GM18520 (cell line): Measurements from ENCODE around the gene TMC1.

Experiments used
- ATAC-seq: cut with Tn5 transposase; IDR thresholded peaks from one replicate; pipeline ENCODE4 v1.9.1; 2021; ENCODE audit not compliant: unreplicated experiment

TMC1 gene

DNA sequence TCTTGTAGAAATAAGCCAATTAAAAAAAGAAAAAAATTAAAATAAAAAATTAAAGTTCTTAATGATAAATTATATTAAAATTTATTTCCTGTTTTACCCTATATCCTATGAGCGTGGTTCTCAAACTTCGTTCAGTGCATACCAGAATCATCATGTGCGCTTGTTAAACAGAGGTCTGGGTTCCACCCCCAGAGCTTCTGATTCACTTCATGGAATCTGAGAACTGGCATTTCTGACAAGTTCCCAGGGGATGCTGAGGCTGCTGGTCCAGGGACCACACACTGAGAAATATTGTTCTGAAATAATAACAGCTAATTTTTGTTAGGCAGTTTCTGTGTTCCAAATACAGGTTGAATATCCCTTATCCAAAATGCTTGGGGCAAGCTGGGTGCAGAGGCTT lies 79.3 kb downstream of the TMC1 start:
- ATAC-seq: no peak

DNA sequence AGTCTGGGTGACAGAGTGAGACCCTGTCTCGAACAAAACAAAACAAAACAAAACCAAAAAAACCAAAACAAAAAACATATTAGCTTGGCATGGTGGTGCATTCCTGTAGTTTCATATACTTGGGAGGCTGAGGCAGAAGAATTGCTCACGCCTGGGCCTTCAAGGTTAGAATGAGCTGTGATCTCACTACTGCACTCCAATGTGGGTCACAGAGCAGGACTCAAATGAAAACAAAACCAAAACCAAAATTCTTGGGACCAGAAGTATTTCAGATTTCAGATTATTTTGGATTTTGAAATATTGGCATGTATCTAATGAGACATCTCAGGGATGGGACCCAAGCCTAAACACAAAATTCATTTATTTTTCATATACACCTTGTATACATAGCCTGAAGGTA lies 80.2 kb downstream of the TMC1 start:
- no peak for ATAC-seq

DNA sequence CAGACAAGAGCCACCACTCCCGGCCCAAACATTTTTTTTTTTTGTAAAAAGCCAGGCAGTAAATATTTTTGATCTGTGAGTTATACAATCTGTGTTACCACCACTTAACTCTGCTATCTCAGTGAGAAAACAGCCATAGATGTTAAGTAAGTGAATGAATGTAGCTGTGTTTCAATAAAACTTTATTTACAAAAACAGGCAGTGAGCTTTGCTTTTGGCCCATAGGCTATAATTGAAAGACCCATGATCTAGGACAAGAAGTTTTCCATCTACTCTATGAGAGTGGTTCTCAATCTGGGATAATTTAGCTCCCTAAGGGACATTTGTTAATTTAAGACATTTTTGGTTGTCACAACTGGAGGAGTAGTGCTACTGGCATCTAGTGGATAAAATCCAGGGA lies 91.0 kb downstream of the TMC1 start:
- no peak for ATAC-seq

DNA sequence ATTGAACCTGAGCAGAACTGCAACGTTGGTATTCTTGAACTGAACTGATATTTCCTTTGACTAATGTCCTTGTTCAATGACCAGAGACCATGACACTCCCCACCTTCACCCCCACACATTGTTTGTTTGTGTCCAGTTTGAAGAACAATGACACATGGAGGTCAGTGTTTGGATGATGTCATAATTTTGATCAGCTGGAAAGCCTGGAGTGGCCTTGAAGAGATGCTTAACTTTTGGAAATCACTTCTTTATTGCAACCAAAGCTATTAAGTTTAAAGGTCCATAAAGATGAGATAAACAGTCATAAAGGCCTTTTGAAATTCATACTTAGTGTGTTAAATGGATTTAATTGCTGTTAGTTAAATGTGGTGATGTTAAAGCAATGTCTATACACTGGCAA lies 92.7 kb downstream of the TMC1 start:
- no peak for ATAC-seq

DNA sequence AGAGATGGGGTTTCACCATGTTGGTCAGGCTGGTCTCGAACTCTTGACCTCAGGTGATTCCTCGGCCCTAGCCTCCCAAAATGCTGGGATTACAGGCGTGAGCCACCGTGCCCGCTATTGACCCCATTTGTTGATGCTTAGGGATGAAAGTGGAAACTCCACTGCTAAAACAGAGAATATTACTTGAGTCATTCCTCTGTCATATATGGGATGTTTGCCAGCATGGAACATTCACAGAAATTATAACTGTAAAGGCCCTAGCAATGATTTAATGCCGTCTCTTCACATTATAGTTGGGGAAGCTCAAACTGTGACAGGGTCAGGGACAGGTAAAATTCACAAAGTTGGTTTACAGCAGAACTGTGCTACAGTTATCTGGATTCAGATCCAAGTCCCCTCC lies 94.5 kb downstream of the TMC1 start:
- ATAC-seq: no peak

DNA sequence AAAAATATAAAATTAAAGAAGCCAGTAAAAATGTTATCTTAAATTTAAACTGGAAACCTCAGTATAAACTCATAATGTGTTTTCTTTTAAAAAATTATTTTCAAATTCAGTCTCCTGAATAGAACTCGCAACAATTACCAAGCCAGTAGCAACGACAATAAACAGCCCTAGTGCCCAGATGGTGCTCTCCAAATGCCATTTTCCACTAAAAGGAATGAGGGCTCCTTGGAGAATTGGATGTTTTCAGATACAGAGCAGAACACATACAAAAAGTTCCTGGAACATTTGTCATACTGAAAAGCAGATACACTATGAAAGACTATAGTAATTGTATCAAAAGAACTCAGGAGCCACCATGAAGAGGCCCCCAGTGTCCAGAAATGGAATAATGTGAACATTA lies 97.4 kb downstream of the TMC1 start:
- no peak for ATAC-seq

DNA sequence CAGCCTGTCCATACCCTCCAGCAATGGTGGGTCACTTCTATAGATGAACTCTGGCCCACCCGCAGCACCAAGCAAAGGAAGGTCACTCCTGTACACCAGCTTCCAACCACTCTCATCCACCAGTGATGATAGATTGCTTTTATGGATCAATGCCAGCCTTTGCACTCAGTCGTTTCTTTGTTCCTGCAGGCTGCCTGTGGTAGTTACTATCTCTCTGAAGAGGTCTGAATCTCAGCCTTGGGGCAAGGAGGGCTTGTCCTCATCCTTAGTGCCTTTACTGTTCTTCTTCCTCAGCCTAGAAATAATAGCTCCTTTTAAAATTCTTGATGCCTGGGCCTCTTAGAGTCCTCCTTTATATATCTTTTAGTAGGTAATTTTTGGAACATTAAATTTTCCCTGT lies 100.8 kb downstream of the TMC1 start:
- ATAC-seq: no peak

DNA sequence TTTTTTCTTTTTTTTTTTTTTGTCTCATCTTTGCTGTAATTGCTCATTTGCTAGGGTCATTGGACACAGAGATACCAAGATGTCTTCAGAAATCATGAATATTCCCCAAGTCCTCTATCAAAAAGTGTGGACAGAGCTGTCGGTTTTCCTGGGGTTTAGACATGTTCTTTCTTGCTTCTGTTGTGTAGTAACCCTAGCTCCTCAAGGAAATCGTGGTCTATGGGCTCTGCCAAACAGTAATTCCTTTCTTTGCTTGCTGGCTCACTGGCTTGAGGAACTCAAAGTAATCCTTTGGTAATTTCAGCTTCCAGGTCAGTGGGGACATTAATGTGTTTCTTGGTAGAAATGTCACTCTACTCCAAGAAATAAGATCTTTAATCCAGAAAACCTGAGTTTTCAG lies 101.7 kb downstream of the TMC1 start:
- no peak for ATAC-seq

DNA sequence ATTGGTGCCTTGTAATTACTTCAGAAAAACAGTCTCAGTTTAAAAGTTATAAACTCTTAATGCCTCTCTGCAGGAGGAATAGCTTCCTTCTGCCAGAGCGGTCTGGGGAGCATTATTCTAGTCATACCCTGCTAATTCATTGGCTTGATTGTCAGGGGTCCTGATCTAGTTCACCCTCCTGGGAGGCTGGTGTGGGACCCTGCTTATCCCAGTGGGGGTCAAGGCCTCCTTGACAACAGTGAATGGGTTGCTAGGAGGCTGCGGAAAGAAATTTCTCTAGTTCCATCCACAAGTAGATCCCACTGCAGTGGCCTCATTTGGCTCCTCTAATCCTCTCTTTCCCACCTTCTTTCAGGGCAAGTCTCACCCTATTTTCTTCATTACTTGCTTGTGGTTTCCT lies 105.7 kb downstream of the TMC1 start:
- no peak for ATAC-seq

DNA sequence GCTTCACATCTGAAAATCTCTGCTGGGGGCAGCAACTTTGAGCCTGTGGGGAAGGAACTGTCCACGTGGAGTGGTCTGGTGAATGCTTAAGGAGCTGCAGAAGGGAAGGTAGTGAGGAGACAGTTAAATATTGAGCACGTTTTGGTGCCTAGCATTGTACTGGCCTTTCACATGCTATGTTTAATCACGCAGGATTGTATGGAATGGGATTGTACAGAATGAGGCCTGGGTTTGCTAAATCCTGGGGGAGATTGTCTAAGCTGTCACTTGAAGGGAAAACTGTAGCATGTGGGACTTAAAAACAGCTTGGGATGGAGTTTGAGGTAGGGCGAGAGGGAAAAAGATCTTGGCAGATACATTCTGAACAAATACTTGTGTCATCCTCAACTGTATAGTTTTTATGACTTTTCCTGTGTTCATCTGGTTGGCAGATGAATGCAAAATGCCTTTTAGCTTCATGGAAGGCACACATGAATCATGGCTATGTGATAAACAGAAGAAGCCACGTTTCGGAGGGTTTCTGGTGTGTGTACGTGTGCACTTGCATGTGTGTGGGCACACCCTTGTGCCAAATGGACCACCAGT lies 106.6 kb downstream of the TMC1 start:
- ATAC-seq: no peak

DNA sequence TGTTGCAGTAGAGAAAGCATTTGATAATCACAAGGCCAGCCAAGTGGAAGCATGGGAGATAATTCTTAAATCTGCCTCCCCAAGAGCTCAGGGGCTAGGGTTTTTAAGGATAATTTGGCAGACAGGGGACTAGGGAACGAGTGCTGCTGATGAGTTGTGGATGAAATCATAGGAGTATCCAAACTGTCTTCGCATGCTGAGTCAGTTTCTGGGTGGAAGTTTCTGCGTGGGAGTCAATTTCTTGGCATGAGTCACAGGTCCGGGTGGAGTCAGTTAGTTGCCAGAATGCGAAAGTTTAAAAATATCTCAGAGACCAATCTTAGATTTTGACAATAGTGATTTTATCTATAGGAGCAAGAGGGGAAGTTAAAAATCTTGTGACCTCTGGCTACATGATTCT lies 112.6 kb downstream of the TMC1 start:
- ATAC-seq: no peak

DNA sequence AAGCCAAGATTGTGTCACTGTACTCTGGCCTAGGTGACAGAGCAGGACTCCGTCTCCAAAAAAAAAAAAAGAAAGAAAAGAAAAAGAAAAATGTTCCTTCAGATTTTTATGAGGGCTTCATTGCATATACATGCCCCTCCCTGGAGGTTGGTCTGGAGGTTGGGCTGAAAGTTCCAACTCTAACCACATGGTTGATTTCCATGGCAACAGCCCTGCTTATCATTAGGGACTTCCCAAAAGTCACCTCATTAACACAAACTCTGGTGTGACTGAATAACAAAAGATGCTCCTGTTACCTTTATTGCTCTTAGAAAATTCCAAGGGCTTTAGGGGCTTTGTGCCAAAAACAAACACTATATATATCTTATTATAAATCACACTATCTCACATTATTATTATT lies 113.8 kb downstream of the TMC1 start:
- peak; percentile 97 for ATAC-seq

DNA sequence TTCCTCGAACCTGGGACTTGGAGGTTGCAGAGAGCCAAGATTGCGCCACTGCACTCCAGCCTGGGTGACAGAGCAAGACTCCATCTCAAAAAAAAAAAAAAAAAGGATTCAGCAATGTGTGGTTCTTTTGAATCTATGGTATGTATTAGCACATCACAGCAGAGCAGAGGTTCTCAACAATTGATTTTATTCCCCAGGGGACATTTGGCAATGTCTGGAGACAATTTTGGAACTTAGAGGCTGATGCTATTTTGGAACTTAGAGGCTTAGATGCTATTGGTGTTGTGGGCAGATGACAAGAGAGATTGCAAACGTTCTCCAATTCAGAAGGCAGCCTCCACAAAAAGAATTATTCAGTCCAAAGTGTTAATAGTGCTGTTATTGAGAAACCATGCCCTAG lies 115.2 kb downstream of the TMC1 start:
- no peak for ATAC-seq

DNA sequence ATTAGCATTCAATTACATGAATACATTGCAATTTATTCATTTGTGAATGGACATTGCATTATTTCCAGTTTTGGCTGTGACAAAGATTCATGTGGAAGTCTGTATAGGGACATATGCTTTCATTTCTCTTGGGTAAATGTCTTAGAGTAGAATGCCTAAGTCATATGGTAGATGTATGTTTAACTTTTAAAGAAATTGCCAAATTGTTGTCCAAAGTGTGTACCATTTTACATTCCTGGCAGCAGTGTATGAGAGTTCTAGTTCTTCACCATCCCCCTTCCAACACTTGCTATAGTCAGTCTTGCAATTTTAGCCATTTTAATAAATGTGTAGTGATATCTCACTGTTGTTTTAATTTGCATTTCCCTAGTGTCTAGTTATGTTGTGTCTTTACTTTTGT lies 122.2 kb downstream of the TMC1 start:
- no peak for ATAC-seq

DNA sequence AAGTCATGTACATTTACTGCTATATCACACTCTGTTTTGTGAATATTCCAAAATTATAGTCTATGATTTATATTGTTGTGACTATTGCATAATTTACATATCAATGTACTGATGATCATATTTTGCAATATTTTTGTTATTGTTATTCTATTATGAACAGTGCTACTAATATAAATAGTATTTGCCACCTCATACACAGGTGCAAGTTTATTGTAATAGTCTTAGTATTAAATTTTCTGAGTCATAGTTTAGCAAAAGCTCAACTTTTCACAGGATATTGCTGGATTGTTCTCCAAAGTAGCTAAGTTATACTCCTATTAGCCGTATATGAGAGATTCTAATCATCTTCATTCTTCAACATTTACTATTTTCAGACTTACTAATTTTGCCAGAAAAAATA lies 124.7 kb downstream of the TMC1 start:
- ATAC-seq: no peak

DNA sequence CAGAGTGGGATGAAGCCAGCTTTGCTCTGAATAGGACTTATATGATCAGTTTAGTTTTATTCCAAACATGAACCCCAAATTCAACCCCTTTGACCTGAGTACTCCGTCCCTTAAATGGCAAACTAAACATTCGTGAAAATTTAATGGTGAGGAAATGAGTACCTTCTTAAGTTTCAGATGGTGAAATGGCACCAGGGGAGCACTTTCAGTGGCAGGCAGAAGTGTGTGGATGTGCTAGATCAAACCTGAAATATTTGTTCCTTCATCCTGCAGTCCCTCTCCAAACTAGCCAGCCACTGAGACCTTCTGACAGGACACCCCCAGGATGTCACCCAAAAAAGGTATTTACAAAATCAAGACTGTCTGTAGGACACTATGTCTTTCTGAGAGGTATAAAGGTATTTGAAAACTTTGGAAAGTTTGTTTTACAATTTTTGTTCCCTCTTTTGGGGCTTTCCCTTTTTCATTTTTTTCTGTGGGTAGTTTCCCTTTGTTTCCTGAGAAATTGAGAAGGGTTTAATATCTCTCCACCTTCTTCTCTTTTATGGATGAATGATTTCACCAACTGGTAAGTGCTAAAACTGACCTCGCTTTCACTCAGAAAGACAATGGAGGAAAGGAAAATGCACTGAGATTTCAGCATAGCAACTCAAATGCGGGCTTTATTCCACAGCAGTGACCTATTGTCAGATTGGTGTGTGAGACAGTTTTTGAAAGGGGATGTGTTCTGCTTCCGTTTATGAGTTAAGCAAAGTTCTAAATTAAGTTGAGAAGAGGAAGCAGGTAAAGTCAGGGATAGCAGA lies 127.1 kb downstream of the TMC1 start:
- ATAC-seq: no peak

DNA sequence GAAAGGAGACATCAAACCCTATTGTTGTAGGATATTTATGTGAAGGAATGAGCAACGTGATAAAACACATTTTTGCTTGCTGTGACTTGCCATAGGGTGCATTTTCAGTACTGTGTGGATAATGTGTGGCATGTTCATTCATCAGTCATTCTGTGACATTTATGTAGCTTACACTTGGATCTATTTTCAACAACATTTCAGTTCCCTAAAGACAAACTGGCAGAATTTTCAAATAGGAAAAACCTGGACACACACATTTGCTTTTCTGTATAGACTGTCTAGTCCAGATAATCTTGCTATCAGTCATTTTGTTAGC lies 127.7 kb downstream of the TMC1 start:
- ATAC-seq: no peak

DNA sequence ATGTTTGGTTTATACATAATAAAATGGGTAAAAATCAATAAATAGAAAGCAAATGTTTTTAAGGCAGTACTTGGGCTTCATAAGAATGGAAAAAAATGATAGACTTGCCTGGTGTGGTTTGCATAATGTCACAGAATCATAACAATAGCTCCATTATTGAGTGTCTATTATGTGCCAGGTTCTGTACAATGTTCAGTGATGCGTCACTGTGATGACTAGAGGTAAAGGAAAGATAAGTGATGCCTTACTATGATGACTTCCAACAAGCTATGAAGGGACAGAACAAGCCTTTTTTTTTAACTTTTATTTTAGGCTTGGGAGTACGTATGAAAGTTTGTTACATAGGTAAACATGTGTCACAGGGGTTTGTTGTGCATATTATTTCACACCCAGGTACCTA lies 128.8 kb downstream of the TMC1 start:
- ATAC-seq: no peak

DNA sequence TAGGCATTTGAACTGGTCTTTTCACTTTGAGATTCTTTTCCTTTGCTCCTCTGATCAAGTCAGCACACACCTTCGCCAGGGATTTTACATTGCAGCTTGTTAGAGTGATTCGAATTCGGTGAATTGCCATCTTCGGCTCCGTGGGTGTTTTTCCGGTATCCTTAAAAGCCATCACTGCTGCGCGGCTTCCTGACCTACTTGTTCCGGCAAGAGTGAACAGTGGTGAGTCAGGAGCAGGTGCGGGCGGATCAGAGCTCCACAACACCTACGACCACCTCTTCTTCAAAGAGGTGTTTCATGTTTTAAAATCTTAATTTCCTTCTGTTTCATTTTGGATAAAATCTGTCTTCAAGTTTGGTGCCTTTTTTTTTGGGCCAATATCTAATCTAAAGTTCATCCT lies 134.6 kb downstream of the TMC1 start:
- no peak for ATAC-seq

DNA sequence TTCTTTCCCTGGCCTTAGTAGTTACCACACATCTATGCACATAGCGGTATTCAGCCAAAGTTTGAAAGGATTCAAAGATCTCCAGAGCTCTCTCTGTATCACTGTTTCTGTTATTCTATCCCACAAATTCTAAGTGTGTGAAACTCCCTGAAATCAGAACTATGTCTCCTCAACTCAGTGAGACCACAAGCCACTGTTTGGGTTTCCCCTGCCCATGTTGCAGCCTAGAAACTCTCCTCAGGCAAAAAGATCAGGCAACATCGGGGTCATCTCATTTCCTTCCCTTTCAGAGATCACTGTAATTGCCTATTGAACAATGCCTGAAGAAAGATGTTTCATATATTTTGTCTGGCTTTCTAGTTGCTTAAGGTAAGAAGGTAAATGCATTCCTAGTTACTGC lies 135.6 kb downstream of the TMC1 start:
- ATAC-seq: no peak

DNA sequence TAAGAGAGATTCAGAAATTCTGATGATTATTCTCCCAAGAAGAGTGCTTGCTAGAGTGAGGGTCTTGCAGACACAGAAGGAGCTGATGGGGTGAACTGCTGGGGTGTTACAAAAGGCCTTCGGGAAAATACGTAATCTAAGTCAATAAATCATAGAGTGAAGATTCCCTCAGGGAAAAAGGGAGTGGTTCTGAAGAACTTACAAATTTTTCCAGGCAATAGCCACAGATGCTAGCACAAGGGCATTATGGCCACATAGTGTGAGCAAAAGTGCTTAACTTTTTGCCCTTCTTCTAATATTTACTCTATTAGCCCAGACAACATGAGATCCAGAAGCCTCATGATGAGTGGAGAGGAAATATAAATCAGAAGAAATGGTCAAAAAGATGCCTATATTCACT lies 137.3 kb downstream of the TMC1 start:
- ATAC-seq: no peak

DNA sequence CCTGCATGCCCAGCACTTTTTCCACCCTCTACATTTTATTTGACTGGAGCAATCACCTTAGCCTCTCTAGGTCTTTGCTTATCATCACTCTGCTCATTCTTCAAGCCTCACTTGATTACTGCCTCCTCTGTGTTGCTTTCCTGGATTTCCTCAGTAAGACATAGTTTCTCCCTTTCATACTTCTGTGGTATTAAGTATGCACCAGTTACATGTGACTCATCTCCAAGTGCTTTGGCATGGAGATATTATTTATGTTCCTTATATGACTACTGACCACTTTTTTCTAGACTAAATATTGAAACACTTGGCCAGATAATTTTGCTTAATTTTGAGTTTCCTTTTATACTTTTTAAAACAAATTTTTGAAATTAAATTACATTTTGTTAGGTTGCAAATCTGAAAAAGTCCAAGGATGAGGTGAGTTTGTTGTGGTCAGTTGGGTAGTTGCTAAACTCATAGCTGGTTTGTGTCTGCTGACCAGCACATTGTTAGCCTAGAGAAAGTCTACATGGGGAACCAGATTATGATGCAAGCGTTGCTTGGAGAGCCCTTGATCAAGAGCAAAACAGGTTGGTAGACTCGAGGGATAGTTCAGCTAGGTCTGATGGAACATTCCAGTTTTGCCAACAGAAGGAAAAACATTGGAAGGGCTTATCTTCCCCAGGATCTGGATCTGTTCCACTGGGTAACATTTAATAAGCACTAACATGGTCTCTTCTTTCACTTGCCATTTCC lies 140.2 kb downstream of the TMC1 start:
- ATAC-seq: no peak

DNA sequence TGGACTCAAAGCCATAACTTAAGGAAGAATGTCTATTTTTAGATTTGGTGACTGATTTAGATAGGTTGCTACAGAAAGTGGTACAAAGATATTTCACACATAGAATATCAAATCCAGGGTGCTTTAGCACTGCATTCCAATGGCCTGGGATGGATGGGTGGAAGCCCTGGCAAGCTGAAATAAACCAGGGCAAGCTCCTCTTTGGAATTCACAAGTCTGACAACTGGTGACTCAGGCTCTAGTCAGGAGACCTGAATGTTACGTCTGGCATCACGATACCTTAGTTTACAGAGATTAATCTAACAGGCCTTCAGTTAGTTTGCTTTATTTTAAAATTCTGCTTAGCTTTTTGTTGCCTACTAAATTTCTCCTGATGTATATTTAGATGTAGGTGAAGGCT lies 144.0 kb downstream of the TMC1 start:
- ATAC-seq: no peak
